ENCODE results near the gene GALNT2.

The GALNT2 gene

DNA sequence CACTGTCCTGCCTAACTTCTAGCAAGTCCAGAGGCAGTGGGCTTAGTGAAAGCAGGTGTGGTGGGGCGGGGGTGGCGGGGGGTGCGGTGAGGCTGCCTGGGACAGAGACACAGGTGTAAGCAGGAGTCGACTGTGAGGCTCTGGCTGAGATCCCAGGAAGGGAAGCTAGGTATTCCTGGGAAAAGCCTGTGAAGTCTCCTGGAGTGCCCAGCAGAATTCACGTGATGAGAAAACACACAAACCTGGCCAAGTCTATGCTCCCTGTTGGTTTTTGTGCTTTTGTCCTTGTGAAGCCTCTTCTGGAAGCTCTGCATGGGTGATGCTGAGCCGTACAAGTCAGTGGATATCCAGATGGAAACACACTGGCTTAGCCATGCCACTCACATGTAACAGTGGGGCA is 5.3 kb downstream of the GALNT2 start:
- DNase-seq: no peak
- Histone ChIP-seq H2AK5ac (ENCODE audit: low read length) (no peak overlapping the region), H3K36me3 (ENCODE audit: control insufficient read depth in 1 of 2, insufficient read depth in 2 of 2, low read length in 2 of 2) (peaks cover 0 to 6% of the 10 kb centered on the region in 2 experiments), H2BK12ac (ENCODE audit: low read length) (no peak overlapping the region), H3K79me1 (ENCODE audit: low read length) (peaks cover 13% of the 10 kb centered on the region), H2BK120ac (ENCODE audit: insufficient read depth, low read length, poor library complexity) (no peak overlapping the region), H3K23ac (ENCODE audit: low read length) (no peak overlapping the region), H3K79me2 (ENCODE audit: control insufficient read depth, insufficient read depth, low read length, poor library complexity) (peaks cover 22% of the 10 kb centered on the region), H4K8ac (ENCODE audit: low read depth, low read length) (no peak overlapping the region), H4K12ac (ENCODE audit: low read depth, low read length) (no peak overlapping the region), H3K4ac (ENCODE audit: low read depth, low read length) (peak overlapping the region; percentile 6), H3K4me2 (ENCODE audit: low read length) (no peak overlapping the region), H4K91ac (ENCODE audit: low read depth, low read length) (no peak overlapping the region), H3K4me1 (ENCODE audit: control insufficient read depth in 1 of 2, insufficient read depth in 2 of 2, low read length in 2 of 2) (peaks cover 10 to 13% of the 10 kb centered on the region in 2 experiments), H3K18ac (ENCODE audit: low read length) (no peak overlapping the region), H3K9ac (ENCODE audit: low read length) (no peak overlapping the region), H3K27ac (ENCODE audit: low read depth, low read length) (no peak overlapping the region), H2BK5ac (ENCODE audit: low read depth, low read length, poor library complexity) (no peak overlapping the region), H3K9me3 (ENCODE audit: insufficient read depth, low read depth, low read length) (peaks cover 1% of the 10 kb centered on the region), H3K14ac (ENCODE audit: low read length) (no peak overlapping the region), H2AFZ (ENCODE audit: insufficient read depth, low read length, poor library complexity) (no peak overlapping the region), H3K4me3 (ENCODE audit: low read depth, low read length) (no peak overlapping the region), H3K27me3 (ENCODE audit: insufficient read depth, low read length) (no peaks in the 10 kb centered on the region)
- WGBS (ENCODE audit: extremely low coverage, insufficient coverage, insufficient read length): no CpG with 5 or more reads among the region's 6 CpGs

DNA sequence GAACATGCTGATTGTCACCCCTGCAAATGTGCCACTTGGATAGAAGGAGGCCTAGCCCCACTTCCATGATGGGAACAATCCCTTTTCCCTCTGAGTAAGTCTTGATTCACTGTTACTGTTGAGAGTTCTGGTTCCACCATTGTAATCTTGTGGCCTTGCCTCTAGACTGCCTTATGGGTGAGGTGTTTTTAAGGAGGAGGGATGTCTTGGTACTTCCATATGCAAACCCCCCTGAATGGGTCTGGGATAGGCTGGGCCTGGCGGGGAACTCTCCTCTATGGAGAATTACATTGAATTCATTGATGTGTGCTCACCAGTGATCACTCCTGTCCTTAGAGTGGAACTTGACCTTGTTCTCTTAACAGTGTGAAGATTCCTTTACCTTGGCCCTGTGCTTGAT is 5.8 kb downstream of the GALNT2 start:
- no peak for DNase-seq
- no peak overlapping the region for H2AK5ac ChIP-seq (ENCODE audit: low read length)
- H3K27me3 ChIP-seq (ENCODE audit: insufficient read depth, low read length): no peaks in the 10 kb centered on the region
- H3K9ac ChIP-seq (ENCODE audit: low read length): no peak overlapping the region
- no CpG with 5 or more reads among the region's 1 CpG for WGBS (ENCODE audit: extremely low coverage, insufficient coverage, insufficient read length)
- no peak overlapping the region for H2BK120ac ChIP-seq (ENCODE audit: insufficient read depth, low read length, poor library complexity)
- no peak overlapping the region for H2BK12ac ChIP-seq (ENCODE audit: low read length)
- no peak overlapping the region for H2AFZ ChIP-seq (ENCODE audit: insufficient read depth, low read length, poor library complexity)
- H4K12ac ChIP-seq (ENCODE audit: low read depth, low read length): no peak overlapping the region
- peak overlapping the region; percentile 6 for H3K4ac ChIP-seq (ENCODE audit: low read depth, low read length)
- peaks cover 11 to 16% of the 10 kb centered on the region in 2 experiments for H3K4me1 ChIP-seq (ENCODE audit: control insufficient read depth in 1 of 2, insufficient read depth in 2 of 2, low read length in 2 of 2)
- peaks cover 17% of the 10 kb centered on the region for H3K79me2 ChIP-seq (ENCODE audit: control insufficient read depth, insufficient read depth, low read length, poor library complexity)
- no peak overlapping the region for H4K91ac ChIP-seq (ENCODE audit: low read depth, low read length)
- no peak overlapping the region for H2BK5ac ChIP-seq (ENCODE audit: low read depth, low read length, poor library complexity)
- H3K4me3 ChIP-seq (ENCODE audit: low read depth, low read length): no peak overlapping the region
- H4K8ac ChIP-seq (ENCODE audit: low read depth, low read length): no peak overlapping the region
- no peak overlapping the region for H3K18ac ChIP-seq (ENCODE audit: low read length)
- H3K9me3 ChIP-seq (ENCODE audit: insufficient read depth, low read depth, low read length): peaks cover 1% of the 10 kb centered on the region
- H3K36me3 ChIP-seq (ENCODE audit: control insufficient read depth in 1 of 2, insufficient read depth in 2 of 2, low read length in 2 of 2): peaks cover 0 to 7% of the 10 kb centered on the region in 2 experiments
- H3K27ac ChIP-seq (ENCODE audit: low read depth, low read length): no peak overlapping the region
- H3K79me1 ChIP-seq (ENCODE audit: low read length): peaks cover 8% of the 10 kb centered on the region
- H3K4me2 ChIP-seq (ENCODE audit: low read length): no peak overlapping the region
- no peak overlapping the region for H3K23ac ChIP-seq (ENCODE audit: low read length)
- H3K14ac ChIP-seq (ENCODE audit: low read length): no peak overlapping the region

DNA sequence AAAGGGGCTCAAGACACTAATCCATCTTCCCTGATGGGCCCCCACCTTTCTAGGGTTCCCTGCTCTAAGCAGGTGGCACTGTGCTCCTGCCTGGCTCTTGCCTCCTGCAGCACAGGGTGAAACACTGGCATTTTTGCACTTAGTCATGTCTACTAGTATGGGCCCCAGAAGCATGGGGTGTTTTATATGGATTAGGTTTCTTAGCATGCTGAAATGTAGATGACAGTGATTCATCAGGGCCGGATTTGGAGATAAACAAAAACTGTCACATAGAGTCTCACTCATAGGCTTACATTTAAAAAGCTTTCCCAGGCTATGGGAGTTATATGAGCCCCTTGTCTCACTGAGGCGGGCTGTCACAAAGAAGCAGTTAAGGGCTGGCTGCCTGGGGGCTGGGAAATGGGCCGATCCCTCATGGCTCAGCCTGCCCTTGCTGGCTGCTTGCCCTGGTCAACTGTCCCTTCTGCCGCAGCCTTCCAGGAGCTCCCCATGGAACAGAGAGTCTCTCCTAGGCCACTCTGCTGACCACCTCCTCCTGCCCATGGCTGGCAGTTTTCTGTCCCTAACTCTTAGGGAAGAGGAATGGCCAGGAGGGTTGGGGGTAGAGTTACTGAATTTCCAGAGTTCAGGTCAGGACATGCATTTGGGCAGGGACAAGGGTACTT is 6.5 kb downstream of the GALNT2 start:
- no CpG with 5 or more reads among the region's 4 CpGs for WGBS (ENCODE audit: extremely low coverage, insufficient coverage, insufficient read length)
- H2AK5ac ChIP-seq (ENCODE audit: low read length): no peak overlapping the region
- no peak overlapping the region for H4K91ac ChIP-seq (ENCODE audit: low read depth, low read length)

DNA sequence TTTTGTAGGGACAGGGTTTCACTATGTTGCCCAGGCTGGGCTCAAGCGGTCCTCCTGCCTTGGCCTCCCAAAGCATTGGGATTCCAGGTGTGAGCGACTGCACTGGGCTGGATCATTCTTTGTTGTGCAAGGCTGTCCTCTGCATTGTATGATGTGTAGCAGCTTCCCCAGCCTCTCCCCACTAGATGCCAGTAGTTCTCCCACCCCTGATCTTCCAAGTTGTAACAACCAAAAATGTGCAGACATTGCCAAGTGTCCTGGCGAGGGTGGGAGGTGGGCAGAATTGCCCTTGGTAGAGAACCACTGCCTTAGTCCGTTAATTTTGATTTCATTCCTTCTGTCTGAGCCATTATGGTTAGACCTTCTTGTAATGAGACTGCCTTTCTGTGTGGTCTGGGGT is 7.2 kb downstream of the GALNT2 start:
- H3K79me1 ChIP-seq (ENCODE audit: low read length): peaks cover 4% of the 10 kb centered on the region
- no peak overlapping the region for H3K23ac ChIP-seq (ENCODE audit: low read length)
- H3K4me1 ChIP-seq (ENCODE audit: control insufficient read depth in 1 of 2, insufficient read depth in 2 of 2, low read length in 2 of 2): peaks cover 9 to 14% of the 10 kb centered on the region in 2 experiments
- H2BK120ac ChIP-seq (ENCODE audit: insufficient read depth, low read length, poor library complexity): no peak overlapping the region
- H3K18ac ChIP-seq (ENCODE audit: low read length): no peak overlapping the region
- no peak overlapping the region for H2BK5ac ChIP-seq (ENCODE audit: low read depth, low read length, poor library complexity)
- no peak overlapping the region for H3K4me3 ChIP-seq (ENCODE audit: low read depth, low read length)
- DNase-seq: no peak
- no peak overlapping the region for H2AFZ ChIP-seq (ENCODE audit: insufficient read depth, low read length, poor library complexity)
- no peak overlapping the region for H3K14ac ChIP-seq (ENCODE audit: low read length)
- H3K4me2 ChIP-seq (ENCODE audit: low read length): no peak overlapping the region
- H3K27me3 ChIP-seq (ENCODE audit: insufficient read depth, low read length): no peaks in the 10 kb centered on the region
- H2AK5ac ChIP-seq (ENCODE audit: low read length): no peak overlapping the region
- H3K4ac ChIP-seq (ENCODE audit: low read depth, low read length): no peak overlapping the region
- H4K91ac ChIP-seq (ENCODE audit: low read depth, low read length): no peak overlapping the region
- H2BK12ac ChIP-seq (ENCODE audit: low read length): no peak overlapping the region
- H3K79me2 ChIP-seq (ENCODE audit: control insufficient read depth, insufficient read depth, low read length, poor library complexity): peaks cover 13% of the 10 kb centered on the region
- H3K27ac ChIP-seq (ENCODE audit: low read depth, low read length): no peak overlapping the region
- no peak overlapping the region for H4K8ac ChIP-seq (ENCODE audit: low read depth, low read length)
- WGBS (ENCODE audit: extremely low coverage, insufficient coverage, insufficient read length): no CpG with 5 or more reads among the region's 4 CpGs
- peaks cover 1% of the 10 kb centered on the region for H3K9me3 ChIP-seq (ENCODE audit: insufficient read depth, low read depth, low read length)
- no peak overlapping the region for H3K9ac ChIP-seq (ENCODE audit: low read length)
- no peak overlapping the region for H4K12ac ChIP-seq (ENCODE audit: low read depth, low read length)
- peaks cover 0 to 8% of the 10 kb centered on the region in 2 experiments for H3K36me3 ChIP-seq (ENCODE audit: control insufficient read depth in 1 of 2, insufficient read depth in 2 of 2, low read length in 2 of 2)

More for the DNA sequence above, 6.5 kb downstream of the GALNT2 start:
- no peak overlapping the region for H2BK5ac ChIP-seq (ENCODE audit: low read depth, low read length, poor library complexity)
- no peak for DNase-seq
- no peak overlapping the region for H4K12ac ChIP-seq (ENCODE audit: low read depth, low read length)
- H3K4ac ChIP-seq (ENCODE audit: low read depth, low read length): peak overlapping the region; percentile 24
- H3K23ac ChIP-seq (ENCODE audit: low read length): no peak overlapping the region
- H3K4me3 ChIP-seq (ENCODE audit: low read depth, low read length): no peak overlapping the region
- peaks cover 4% of the 10 kb centered on the region for H3K79me1 ChIP-seq (ENCODE audit: low read length)
- H4K8ac ChIP-seq (ENCODE audit: low read depth, low read length): no peak overlapping the region
- no peak overlapping the region for H3K9ac ChIP-seq (ENCODE audit: low read length)
- peaks cover 13% of the 10 kb centered on the region for H3K79me2 ChIP-seq (ENCODE audit: control insufficient read depth, insufficient read depth, low read length, poor library complexity)
- H3K4me1 ChIP-seq (ENCODE audit: control insufficient read depth in 1 of 2, insufficient read depth in 2 of 2, low read length in 2 of 2): peaks cover 12 to 16% of the 10 kb centered on the region in 2 experiments
- H3K27ac ChIP-seq (ENCODE audit: low read depth, low read length): no peak overlapping the region
- H3K9me3 ChIP-seq (ENCODE audit: insufficient read depth, low read depth, low read length): peaks cover 1% of the 10 kb centered on the region
- H3K36me3 ChIP-seq (ENCODE audit: control insufficient read depth in 1 of 2, insufficient read depth in 2 of 2, low read length in 2 of 2): peaks cover 0 to 8% of the 10 kb centered on the region in 2 experiments
- no peak overlapping the region for H3K4me2 ChIP-seq (ENCODE audit: low read length)
- H3K18ac ChIP-seq (ENCODE audit: low read length): peak overlapping the region; percentile 34
- H2BK12ac ChIP-seq (ENCODE audit: low read length): no peak overlapping the region
- no peak overlapping the region for H3K14ac ChIP-seq (ENCODE audit: low read length)
- no peak overlapping the region for H2AFZ ChIP-seq (ENCODE audit: insufficient read depth, low read length, poor library complexity)
- no peak overlapping the region for H2BK120ac ChIP-seq (ENCODE audit: insufficient read depth, low read length, poor library complexity)
- no peaks in the 10 kb centered on the region for H3K27me3 ChIP-seq (ENCODE audit: insufficient read depth, low read length)

Data from trophoblast cell (in vitro differentiated cells and primary cell).